Gastroesophageal sphincter (tissue), 4 donors: ENCODE data around the gene NOTUM. TPM values are rescaled to one million over a fixed set of nuclear protein-coding genes. Genes with fewer than 3 reads are reported as not detected.

Experiments used
- ATAC-seq: fragments of 150-250 bp; one replicate; pipeline ENCODE4 v1.9.1; 2016; ENCODE audit warnings: mild to moderate bottlenecking, moderate library complexity
- H3K27ac ChIP-seq, 4 donors: fragments of 200-600 bp; sonication (generic) in 3 of 4; 1 replicate in 3 of 4; 2 replicates in 1 of 4; pipeline ENCODE4 v1.5.1; 2016 to 2019
- H3K27me3 ChIP-seq: fragments of 200-600 bp; sonication (generic); one replicate; pipeline ENCODE4 v1.5.1; 2019
- H3K36me3 ChIP-seq, 2 donors: fragments of 200-600 bp; sonication (generic); one replicate each; pipeline ENCODE4 v1.5.1; 2019; ENCODE audit warnings: control low read depth in 1 of 2
- H3K4me1 ChIP-seq, 3 donors: fragments of 200-600 bp; sonication (generic); 1 replicate in 2 of 3; 2 replicates in 1 of 3; pipeline ENCODE4 v1.5.1; 2016 to 2019; ENCODE audit warnings: control low read depth in 2 of 3
- H3K4me3 ChIP-seq, 2 donors: fragments of 200-600 bp; sonication (generic); one replicate each; pipeline ENCODE4 v1.5.1; 2019; ENCODE audit warnings: mild to moderate bottlenecking in 1 of 2, moderate library complexity in 1 of 2
- H3K9me3 ChIP-seq, 3 donors: fragments of 200-600 bp; sonication (generic); one replicate each; pipeline ENCODE4 v1.5.1; 2017 to 2019; ENCODE audit warnings: control low read depth in 2 of 3
- CTCF ChIP-seq, 4 experiments: fragments of 200-600 bp in 2 of 4; fragments of 450-650 bp in 2 of 4; sonication (generic) in 1 of 4; IDR thresholded peaks; one replicate each; pipeline ENCODE4 v1.5.1; 2017 to 2019; ENCODE audit warnings: antibody characterized with exemption in 4 of 4, mild to moderate bottlenecking in 2 of 4, moderate library complexity in 2 of 4
- EP300 ChIP-seq: sonication (generic); formaldehyde crosslinking; IDR thresholded peaks from one replicate; pipeline ENCODE4 v1.6.1; 2017; ENCODE audit warnings: antibody characterized with exemption, mild to moderate bottlenecking
- POLR2A ChIP-seq, 2 donors: fragments of 450-650 bp; IDR thresholded peaks; one replicate each; pipeline ENCODE4 v1.6.1; 2017; ENCODE audit warnings: antibody characterized with exemption in 2 of 2, mild to moderate bottlenecking in 2 of 2, moderate library complexity in 1 of 2
- POLR2AphosphoS5 ChIP-seq: sonication (generic); formaldehyde crosslinking; IDR thresholded peaks from one replicate; pipeline ENCODE4 v1.6.1; 2017; ENCODE audit warnings: antibody characterized with exemption
- WGBS, 2 donors: methylation state at CpG; one replicate each; pipeline ENCODE4 v1.1.5; 2018; ENCODE audit warnings: low coverage in 1 of 2; 5-methylcytosine and 5-hydroxymethylcytosine counted together
- total RNA-seq, 4 donors: library from RNA; depleted of rRNA; stranded (reverse); fragments of >200 nt; gene quantifications; one replicate each; pipeline ENCODE4 v1.1.0, GENCODE V29; 2016

The NOTUM gene
- total RNA-seq, 4 donors from 2014 or later, result 0.22 TPM; not detected in 3

- Histone ChIP-seq H3K4me3 (no peak overlapping the region), H3K27ac (no peak overlapping the region), H3K4me1 (peaks cover 0 to 29% (median 16%) of the 10 kb centered on the region in 3 donors), H3K27me3 (no peaks in the 10 kb centered on the region), H3K36me3 (peaks cover 0 to 58% of the 10 kb centered on the region in 2 donors), H3K9me3 (no peaks in the 10 kb centered on the region)
- TF ChIP-seq POLR2AphosphoS5 (no peak), CTCF (IDR thresholded peaks at IDR 0.05) (no peak)
- no peak for ATAC-seq
- no CpG with 5 or more reads among the region's 37 CpGs for WGBS, 2 donors
Observed at GRCh38 chr17:81993729-81994592, 33.0 kb upstream of the NOTUM start.

- TF ChIP-seq CTCF (IDR thresholded peaks at IDR 0.05) (no peak), EP300 (no peak), POLR2AphosphoS5 (no peak), POLR2A (IDR thresholded peaks at IDR 0.05) (no peak)
- Histone ChIP-seq H3K9me3 (no peaks in the 10 kb centered on the region), H3K27me3 (no peaks in the 10 kb centered on the region), H3K4me3 (peak overlapping the region in 1 of 2 donors; percentile 27), H3K4me1 (peaks cover 0 to 29% (median 16%) of the 10 kb centered on the region in 3 donors), H3K27ac (peak overlapping the region in 3 of 4 donors; percentile 45 to 70 (median 66)), H3K36me3 (peaks cover 0 to 55% of the 10 kb centered on the region in 2 donors)
- ATAC-seq, result no peak
- 78 to 80% methylated on average over 3 of the region's 31 CpGs for WGBS, 2 donors
Observed at GRCh38 chr17:81992306-81993102, 31.5 kb upstream of the NOTUM start.

GRCh38 chr17:81991684-81992305 is 30.8 kb upstream of the NOTUM start:
- TF ChIP-seq EP300, result no peak
- peak in 1 of 4 experiments; percentile 19 for TF ChIP-seq CTCF (IDR thresholded peaks at IDR 0.05)
- TF ChIP-seq POLR2A (IDR thresholded peaks at IDR 0.05), result no peak
- TF ChIP-seq POLR2AphosphoS5, result no peak
- ATAC-seq, result peak; percentile 73
- H3K4me1 ChIP-seq, result peaks cover 0 to 29% (median 16%) of the 10 kb centered on the region in 3 donors
- peak overlapping the region in 3 of 4 donors; percentile 45 to 70 (median 66) for H3K27ac ChIP-seq
- no CpG with 5 or more reads among the region's 31 CpGs for WGBS, 2 donors
- peaks cover 0 to 56% of the 10 kb centered on the region in 2 donors for H3K36me3 ChIP-seq
- no peaks in the 10 kb centered on the region for H3K27me3 ChIP-seq
- no peaks in the 10 kb centered on the region for H3K9me3 ChIP-seq
- H3K4me3 ChIP-seq, result peak overlapping the region in 1 of 2 donors; percentile 27

- ATAC-seq, result no peak
- Histone ChIP-seq H3K27ac (peak overlapping the region in 3 of 4 donors; percentile 45 to 70 (median 66)), H3K27me3 (no peaks in the 10 kb centered on the region), H3K9me3 (no peaks in the 10 kb centered on the region), H3K4me1 (peaks cover 0 to 29% (median 16%) of the 10 kb centered on the region in 3 donors), H3K36me3 (peaks cover 0 to 56% of the 10 kb centered on the region in 2 donors), H3K4me3 (peak overlapping the region in 1 of 2 donors; percentile 27)
- 40 to 94% methylated on average over 1 to 6 of the region's 25 CpGs for WGBS, 2 donors
- TF ChIP-seq POLR2AphosphoS5 (no peak), EP300 (no peak), POLR2A (IDR thresholded peaks at IDR 0.05) (no peak), CTCF (IDR thresholded peaks at IDR 0.05) (no peak)
Observed at GRCh38 chr17:81990836-81991683, 30.1 kb upstream of the NOTUM start.
